Stromal cell of bone marrow (primary cell): Measurements from ENCODE around the gene WBP2NL.

Source experiments
- DNase-seq: peaks from one replicate; pipeline ENCODE4 v3.0.0-alpha.2; 2012; ENCODE audit warnings: low read depth

WBP2NL gene

DNA sequence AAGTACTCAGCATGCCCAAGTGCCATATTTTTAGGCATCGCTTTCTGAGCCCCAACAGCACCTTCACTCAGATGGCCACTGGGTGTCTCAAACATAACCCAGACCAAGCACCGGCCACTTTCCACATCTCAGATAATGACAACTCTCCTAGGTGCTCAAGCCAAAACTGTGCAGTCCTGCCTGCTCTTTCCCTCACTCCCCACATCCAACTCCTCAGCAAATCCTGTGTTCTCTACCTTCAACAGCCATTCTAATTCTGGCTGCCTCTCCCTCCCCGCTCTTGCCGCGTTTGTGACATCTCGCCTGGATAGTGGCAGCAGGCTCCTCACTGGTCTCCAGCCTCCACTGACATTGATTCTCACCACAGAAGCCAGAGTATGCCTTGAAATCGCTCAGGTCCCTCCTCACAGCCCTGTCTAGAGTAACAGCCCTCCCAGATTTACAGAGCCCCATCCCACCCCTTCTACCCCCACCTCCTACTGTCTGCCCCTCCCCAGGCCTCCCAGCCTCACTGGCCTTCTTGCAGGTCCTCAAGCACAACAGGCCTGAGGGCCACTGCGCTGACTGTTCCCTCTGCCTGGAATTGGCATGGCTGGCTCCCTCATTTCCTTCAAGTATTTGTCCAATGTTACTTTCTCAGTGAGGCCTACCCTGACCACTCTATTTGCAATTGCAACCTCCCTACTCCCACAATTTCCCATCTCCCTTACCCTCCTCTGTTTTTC lies 74.2 kb downstream of the WBP2NL start:
- DNase-seq, result no peak

DNA sequence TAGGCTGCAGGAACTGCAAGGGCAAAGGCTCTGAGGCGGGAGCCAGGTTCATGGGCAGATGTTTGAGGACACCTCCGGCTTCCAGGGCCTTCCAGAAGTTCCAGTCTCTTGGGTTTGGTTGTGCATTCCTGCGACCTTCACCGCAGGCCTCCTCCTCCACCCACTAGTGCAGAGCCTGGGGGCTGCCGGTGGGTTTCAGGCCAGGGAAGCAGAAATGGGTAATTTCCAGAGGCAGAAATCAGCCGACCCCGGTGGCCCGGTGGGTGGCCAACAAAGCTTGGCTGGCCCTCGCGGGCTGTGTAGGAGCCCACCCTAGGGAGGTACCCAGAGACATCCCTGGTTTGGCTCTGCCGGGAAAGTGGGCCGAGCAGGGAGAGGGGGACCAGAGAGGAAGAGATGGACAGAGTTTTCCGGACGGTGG lies 75.0 kb downstream of the WBP2NL start:
- no peak for DNase-seq

DNA sequence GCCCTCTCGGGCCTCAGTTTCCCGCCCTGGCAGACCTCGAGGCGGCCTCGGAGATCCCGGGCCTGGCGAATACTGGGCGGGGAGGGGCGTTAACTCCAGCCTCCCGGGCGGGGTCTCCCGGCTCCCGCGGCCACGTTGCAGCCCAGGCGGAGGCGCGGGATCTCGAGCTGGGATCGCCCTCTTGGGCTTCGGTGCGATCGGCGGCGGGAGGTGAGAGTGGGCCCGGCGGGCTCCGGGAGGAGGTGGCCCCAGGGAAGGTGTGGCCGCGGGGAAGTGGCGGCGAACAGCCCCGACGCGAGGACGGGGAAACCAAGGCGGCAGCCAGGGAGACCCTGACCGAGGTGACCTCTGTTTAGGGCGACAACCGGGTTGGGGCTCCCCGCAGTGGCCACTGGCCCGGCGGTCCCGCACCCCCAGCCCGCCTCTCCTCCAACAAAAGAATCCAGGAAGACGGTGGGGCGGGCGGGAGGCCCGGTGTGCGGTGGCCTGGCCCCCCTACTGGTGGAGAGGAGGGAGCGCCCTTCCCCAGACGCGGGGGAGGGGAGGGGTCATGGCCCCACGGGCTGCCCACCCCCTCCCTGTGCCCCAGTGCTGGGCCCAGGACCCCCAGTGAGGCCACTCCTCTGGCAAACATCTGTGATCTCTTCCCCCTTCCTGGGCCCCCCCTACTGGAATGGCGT lies 75.7 kb downstream of the WBP2NL start, which contains the start of gene PHETA2:
PHETA2 (plus strand) TSS at position 117 of the 680 bp plus-strand sequence. CDS start 3,046 bp downstream, outside the sequence.
- peak; percentile 18 for DNase-seq

- no peak for DNase-seq
Measured at GRCh38 chr22:42074846-42075676, 76.5 kb downstream of the WBP2NL start.

GRCh38 chr22:42076764-42077485 lies 78.3 kb downstream of the WBP2NL start:
- no peak for DNase-seq

GRCh38 chr22:42077486-42078125 lies 79.0 kb downstream of the WBP2NL start:
- no peak for DNase-seq
